Measurements from ENCODE around the gene TPM4.
"Not testable (repeated sequence)": the region's sequence is repeated elsewhere in the genome, so short reads cannot be mapped to it uniquely, and the experiment has no call there.

Gene TPM4

GRCh38 chr19:16099314-16099965, 23.1 kb downstream of the TPM4 start:
- not testable (repeated sequence) for DNase-seq

DNA sequence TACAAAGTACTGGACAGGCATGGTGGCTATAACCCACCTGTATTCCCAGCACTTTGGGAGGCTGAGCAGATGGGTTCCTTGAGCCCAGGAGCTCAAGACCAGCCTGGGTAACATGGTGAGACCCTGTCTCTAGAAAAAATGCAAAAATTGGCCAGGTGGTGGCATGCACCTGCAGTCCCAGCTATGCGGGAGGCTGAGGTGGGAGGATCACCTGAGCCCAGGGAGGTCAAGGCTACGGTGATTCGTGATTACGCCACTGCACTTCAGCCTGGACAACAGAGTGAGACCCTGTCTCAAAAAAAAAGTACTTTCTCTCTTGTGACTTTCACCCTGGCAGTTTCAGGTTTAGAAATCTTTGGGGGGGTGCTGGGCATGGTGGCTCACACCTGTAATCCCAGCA, 24.2 kb downstream of the TPM4 start:
- DNase-seq, result no peak

- no peak for DNase-seq
Measured at GRCh38 chr19:16104722-16105121, 28.4 kb downstream of the TPM4 start.

- peak in 1 of 2 donors; percentile 31 for DNase-seq
Measured at GRCh38 chr19:16106121-16106520, 29.8 kb downstream of the TPM4 start.

- peak; percentile 99 to 100 for DNase-seq
Measured at GRCh38 chr19:16111160-16111908, 35.0 kb downstream of the TPM4 start, which contains the start of gene RAB8A. RAB8A (plus strand) TSS chr19:16111889; CDS start chr19:16111902, 13 bp downstream.

GRCh38 chr19:16111909-16112752, 35.8 kb downstream of the TPM4 start:
- no peak for DNase-seq

- DNase-seq, result no peak
Measured at GRCh38 chr19:16112778-16113177, 36.5 kb downstream of the TPM4 start.

GRCh38 chr19:16113727-16114126, 37.4 kb downstream of the TPM4 start:
- DNase-seq, result no peak

DNA sequence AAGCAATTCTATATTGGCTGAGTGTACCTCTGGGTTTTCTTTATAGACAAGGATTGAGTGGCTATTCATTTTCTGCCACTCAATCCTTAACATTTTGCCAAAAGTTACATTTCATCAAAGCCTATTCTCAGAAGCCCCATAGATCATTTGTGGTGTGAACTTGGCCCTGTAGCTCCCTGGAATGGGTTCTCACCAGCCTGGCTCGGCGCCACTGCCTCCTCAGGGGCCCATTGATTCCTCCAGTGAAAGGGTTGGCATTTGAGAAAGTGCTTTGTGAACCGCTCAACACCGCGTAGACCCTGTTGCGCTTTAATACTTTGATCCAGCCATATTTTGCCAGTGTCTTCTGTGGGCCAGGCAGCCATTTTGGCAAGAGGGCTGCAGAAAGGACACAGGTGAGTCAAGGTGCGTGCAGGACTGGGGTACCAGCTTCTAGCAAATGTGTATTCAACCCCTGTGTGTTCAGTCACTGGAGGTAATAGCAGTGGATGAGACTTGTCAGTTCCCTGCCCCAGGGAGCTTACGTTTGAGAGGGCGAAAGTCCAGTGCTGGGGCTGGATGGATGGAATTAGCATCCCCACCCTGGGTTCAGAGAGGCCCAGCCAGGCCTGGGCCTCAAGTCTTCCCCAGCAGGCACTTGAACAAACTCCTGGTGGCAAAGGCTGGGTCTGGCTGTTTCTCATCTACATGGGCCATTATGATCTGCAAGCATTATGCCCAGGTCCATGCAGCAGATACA, 39.2 kb downstream of the TPM4 start:
- no peak for DNase-seq

DNA sequence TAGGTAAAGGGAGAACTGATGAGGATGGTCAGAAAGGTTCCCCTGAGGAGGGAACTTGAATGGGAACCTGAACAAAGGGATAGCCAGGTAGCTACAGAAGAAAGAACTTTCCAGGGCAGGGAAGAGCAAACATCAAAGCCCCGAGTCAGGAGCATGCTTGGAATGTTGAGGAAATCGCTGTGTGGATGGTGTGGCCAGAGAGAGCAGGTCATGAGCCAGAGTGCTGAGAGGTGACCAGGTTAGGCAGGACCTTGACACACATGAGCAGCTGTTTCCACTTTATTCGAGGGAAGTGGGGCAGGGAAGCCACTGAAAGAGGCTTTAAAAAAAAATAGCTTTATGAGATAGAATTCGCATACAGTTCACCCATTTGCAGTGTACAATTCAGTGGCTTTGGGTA, 39.8 kb downstream of the TPM4 start:
- no peak for DNase-seq

- DNase-seq, result peak in 1 of 2 donors; percentile 24
Measured at GRCh38 chr19:16117594-16118033, 41.3 kb downstream of the TPM4 start.

GRCh38 chr19:16118489-16119033, 42.3 kb downstream of the TPM4 start:
- peak; percentile 39 to 76 for DNase-seq

DNA sequence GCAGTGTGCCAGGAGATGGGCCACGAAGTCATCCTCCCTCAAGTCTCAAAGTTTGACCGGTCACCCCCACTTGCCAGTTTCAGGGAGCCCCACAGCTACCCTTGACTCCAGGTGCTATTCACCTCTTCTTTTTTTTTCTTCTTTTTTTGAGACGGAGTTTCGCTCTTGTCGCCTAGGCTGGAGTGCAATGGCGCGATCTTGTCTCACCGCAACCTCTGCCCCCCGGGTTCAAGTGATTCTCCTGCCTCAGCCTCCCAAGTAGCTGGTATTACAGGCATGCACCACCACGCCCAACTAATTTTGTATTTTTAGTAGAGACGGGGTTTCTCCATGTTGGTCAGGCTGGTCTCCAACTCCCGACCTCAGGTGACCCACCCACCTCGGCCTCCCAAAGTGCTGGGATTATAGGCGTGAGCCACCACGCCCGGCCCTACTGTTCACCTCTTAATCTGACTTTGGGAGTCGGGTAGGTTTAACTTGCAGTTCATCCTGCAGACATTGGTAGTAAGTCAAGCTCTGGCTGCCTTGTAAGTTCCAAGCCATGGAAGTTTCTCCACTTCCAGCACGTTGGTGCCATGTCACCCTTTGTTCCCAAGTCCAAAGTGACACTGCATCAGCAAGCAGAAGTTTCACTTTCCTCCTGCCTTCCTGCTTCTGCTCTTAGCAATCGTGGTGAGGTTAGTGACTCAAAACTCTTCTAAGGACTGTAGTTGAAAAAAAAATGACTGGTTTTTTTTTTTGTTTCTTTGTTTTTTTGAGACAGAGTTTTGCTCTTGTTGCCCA, 43.0 kb downstream of the TPM4 start:
- peak; percentile 44 to 58 for DNase-seq

DNA sequence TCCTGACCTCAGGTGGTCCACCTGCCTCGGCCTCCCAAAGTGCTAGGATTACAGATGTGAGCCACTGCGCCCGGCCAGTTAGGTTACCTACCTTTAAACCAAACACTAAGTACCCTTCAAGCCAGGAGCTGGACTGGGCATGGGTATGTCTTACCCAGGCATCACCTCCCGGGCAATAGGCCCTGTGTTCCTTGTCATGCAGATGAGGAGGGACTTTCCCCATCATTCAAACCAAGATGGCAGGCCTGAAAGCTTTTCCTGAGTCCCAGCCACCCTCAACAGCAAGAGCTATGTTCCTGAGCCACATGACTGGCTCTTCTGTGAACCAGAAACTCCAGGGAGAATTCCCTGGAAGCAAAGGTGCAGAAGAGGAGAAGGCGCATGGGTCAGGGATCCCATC, 44.8 kb downstream of the TPM4 start:
- no peak for DNase-seq

DNA sequence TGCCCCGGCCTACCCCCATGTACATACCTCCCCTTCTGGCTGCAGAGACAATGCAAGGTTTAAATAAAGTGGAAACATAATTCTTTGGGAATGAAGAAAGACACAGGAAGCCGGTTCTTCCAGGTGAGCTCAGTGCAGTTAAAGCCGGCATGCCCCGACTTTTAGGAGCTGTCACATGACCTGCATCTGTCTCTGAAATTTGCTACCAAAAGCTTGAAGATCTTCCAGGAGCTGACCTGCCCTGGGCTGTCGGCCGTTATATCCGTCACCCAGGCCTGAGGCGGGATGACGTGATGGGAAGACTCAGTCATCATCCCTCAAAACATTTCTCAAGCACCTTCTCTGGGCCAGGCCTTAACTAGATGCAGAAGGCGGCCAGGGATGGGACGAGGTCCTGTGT, 45.7 kb downstream of the TPM4 start:
- no peak for DNase-seq

DNA sequence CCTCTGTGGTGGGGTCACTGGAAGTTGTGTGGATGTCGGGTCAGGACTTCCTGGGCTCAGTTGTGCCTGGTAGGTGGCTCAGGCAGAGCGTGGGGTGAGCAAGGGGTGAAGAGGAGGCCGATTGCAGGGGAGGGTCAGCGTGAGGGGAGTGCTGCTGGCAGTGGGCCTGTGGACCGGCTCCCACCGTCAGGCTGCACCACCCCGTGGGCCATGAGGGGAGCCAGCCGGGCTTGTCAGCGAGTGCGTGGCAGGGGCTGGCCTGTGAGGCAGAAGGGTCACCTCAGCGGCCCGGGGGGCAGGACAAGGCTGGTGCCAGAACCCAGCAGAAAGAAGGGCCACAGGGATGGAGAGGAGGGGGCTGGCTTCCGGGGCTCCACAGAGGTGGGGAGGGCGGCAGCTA, 48.7 kb downstream of the TPM4 start:
- no peak for DNase-seq

DNA sequence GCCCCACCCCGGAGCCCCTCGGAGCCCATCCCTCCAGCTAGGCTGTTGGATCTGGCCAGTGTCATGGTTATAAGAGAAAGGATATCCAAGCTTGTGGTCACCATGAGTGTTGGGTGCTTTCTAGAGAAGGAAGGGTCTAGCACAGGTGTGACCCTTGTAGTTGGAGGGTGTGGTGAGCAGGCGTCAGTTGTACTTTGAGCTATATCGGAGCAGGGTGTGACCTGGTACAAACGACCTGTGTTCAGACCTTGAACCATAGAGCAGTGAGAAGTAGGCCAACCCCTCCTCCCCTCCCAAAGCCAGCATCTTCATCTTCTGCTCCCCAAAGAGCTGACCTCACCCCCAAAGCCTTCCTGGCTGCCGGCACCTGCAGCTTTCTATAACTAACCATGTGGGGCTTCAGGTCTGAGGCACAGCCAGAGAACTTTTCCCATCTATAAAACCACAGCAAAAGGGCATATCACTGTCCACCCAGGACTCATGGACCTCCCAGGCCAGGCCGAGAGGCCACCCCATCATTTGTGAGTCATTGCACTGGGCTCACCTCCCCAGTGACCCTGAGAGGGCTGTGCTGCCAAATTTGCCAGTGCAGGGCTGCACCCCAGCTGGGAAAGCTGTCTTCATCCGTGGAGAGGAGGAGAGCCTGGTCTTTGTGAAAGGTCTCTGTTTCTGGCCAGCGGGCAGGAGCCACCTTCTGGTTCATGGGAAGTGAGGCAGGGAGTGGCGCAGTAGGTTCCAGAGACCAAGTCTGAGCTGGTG, 49.6 kb downstream of the TPM4 start:
- no peak for DNase-seq

DNA sequence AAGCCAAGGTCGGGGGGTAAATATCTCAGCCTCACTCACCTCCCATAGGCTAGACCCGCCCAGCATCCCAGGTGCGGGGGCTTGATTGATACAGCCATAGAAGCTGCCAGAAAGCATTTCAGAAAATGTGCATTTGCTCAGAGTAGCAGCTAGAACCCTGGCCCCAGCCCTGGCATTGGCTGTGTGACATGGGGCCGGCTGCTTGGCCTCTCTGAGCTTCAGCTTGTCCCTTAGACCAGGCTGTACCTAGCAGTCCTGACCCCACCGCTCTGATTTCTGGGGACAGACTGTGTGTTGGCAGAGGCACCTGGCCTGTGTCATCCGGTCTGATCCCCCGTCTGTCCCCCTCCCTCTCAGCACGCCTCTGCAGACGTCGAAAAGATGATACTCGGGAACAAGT, 50.8 kb downstream of the TPM4 start:
- DNase-seq, result no peak

- DNase-seq, result no peak
Measured at GRCh38 chr19:16127776-16128371, 51.6 kb downstream of the TPM4 start.

DNA sequence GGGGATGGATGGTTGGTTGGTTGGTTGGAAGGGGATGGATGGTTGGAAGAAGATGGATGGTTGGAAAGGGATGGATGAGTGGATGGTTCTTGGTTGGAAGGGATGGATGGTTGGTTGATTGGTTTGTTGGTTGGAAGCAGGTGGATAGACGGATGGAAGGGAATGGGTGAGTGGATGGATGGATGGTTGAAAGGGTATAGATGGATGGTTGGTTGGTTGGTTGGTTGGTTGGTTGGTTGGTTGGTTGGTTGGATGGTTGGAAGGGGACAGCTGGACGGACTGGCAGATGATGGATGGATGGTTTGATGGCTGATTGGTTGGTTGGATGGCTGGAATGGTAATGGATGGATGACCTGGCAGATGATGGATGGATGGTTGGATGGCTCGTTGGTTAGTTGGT, 55.4 kb downstream of the TPM4 start:
- DNase-seq, result no peak
